Measurements from ENCODE around the gene HINT2.

HINT2 gene

GRCh38 chr9:35801328-35802128 lies 13.3 kb downstream of the HINT2 start:
- in situ Hi-C loops (cut with MboI; ENCODE audit: low sequenced_read_pairs, unreplicated experiment), result no loop called here
- TF ChIP-seq CTCF (IDR thresholded peaks at IDR 0.05; ENCODE audit: borderline replicate concordance, control extremely low read depth, extremely low read depth, insufficient read depth, missing control alignments), result no peak
- DNase-seq (ENCODE audit: low spot score), result no peak

GRCh38 chr9:35800530-35800929 lies 14.3 kb downstream of the HINT2 start:
- in situ Hi-C loops (cut with MboI; ENCODE audit: low sequenced_read_pairs, unreplicated experiment), result no loop called here
- no peak for TF ChIP-seq CTCF (IDR thresholded peaks at IDR 0.05; ENCODE audit: borderline replicate concordance, control extremely low read depth, extremely low read depth, insufficient read depth, missing control alignments)

GRCh38 chr9:35798658-35799374 lies 16.0 kb downstream of the HINT2 start:
- no peak for DNase-seq (ENCODE audit: low spot score)
- TF ChIP-seq CTCF (IDR thresholded peaks at IDR 0.05; ENCODE audit: borderline replicate concordance, control extremely low read depth, extremely low read depth, insufficient read depth, missing control alignments), result no peak
- in situ Hi-C loops (cut with MboI; ENCODE audit: low sequenced_read_pairs, unreplicated experiment), result no loop called here

More at GRCh38 chr9:35800530-35800929, 14.3 kb downstream of the HINT2 start:
- DNase-seq (ENCODE audit: low spot score), result no peak

GRCh38 chr9:35797311-35798109 lies 17.3 kb downstream of the HINT2 start:
- in situ Hi-C loops (cut with MboI; ENCODE audit: low sequenced_read_pairs, unreplicated experiment), result no loop called here
- no peak for TF ChIP-seq CTCF (IDR thresholded peaks at IDR 0.05; ENCODE audit: borderline replicate concordance, control extremely low read depth, extremely low read depth, insufficient read depth, missing control alignments)
- no peak for DNase-seq (ENCODE audit: low spot score)

- DNase-seq (ENCODE audit: low spot score), result no peak
- no peak for TF ChIP-seq CTCF (IDR thresholded peaks at IDR 0.05; ENCODE audit: borderline replicate concordance, control extremely low read depth, extremely low read depth, insufficient read depth, missing control alignments)
- in situ Hi-C loops (cut with MboI; ENCODE audit: low sequenced_read_pairs, unreplicated experiment), result no loop called here
Measured at GRCh38 chr9:35795695-35796094, 19.1 kb downstream of the HINT2 start.

- DNase-seq (ENCODE audit: low spot score), result no peak
- in situ Hi-C loops (cut with MboI; ENCODE audit: low sequenced_read_pairs, unreplicated experiment), result no loop called here
- TF ChIP-seq CTCF (IDR thresholded peaks at IDR 0.05; ENCODE audit: borderline replicate concordance, control extremely low read depth, extremely low read depth, insufficient read depth, missing control alignments), result no peak
Measured at GRCh38 chr9:35793461-35793860, 21.4 kb downstream of the HINT2 start.

Data from GM13976 (cell line).